GM23338 (cell line): ENCODE measurements around the gene RHOD. TPM values are rescaled to one million over a fixed set of nuclear protein-coding genes. Genes with fewer than 3 reads are reported as not detected.

Experiments used
- ATAC-seq: fragments of 200-7000 bp; cut with Tn5 transposase; 3 replicates; pipeline ENCODE4 v1.9.1; 2020
- DNase-seq: peaks from one replicate; pipeline ENCODE4 v3.0.0-alpha.2; 2015; ENCODE audit warnings: low spot score
- H2AFZ ChIP-seq: fragments of 200-600 bp; sonication (generic); 2 replicates; pipeline ENCODE4 v1.8.0; 2016; ENCODE audit warnings: antibody characterized with exemption, mild to moderate bottlenecking, moderate library complexity
- H3F3A ChIP-seq: fragments of 200-600 bp; sonication (generic); replicated peaks from 2 replicates; pipeline ENCODE4 v1.8.0; 2017; ENCODE audit warnings: antibody characterized with exemption, mixed run types, low read depth
- H3K27ac ChIP-seq: fragments of 200-600 bp; sonication (generic); 2 replicates; pipeline ENCODE4 v1.6.1; 2016; ENCODE audit warnings: low read depth
- H3K27me3 ChIP-seq: fragments of 200-600 bp; sonication (generic); 2 replicates; pipeline ENCODE4 v1.8.0; 2016; ENCODE audit warnings: mild to moderate bottlenecking, mixed run types, moderate library complexity; ENCODE audit not compliant: insufficient read depth
- H3K36me3 ChIP-seq: fragments of 200-600 bp; sonication (generic); 2 replicates; pipeline ENCODE4 v1.8.0; 2016; ENCODE audit warnings: mild to moderate bottlenecking; ENCODE audit not compliant: insufficient read depth
- H3K4me1 ChIP-seq: fragments of 200-600 bp; sonication (generic); 2 replicates; pipeline ENCODE4 v1.8.0; 2016; ENCODE audit warnings: mild to moderate bottlenecking, moderate library complexity; ENCODE audit not compliant: insufficient read depth
- H3K4me2 ChIP-seq: fragments of 200-600 bp; sonication (generic); 2 replicates; pipeline ENCODE4 v1.7.1; 2017; ENCODE audit warnings: mixed run types
- H3K4me3 ChIP-seq: fragments of 200-600 bp; sonication (generic); 2 replicates; pipeline ENCODE4 v1.6.1; 2016; ENCODE audit warnings: mixed run types
- H3K79me2 ChIP-seq: fragments of 200-600 bp; sonication (generic); replicated peaks from 2 replicates; pipeline ENCODE4 v1.8.0; 2017; ENCODE audit warnings: mild to moderate bottlenecking; ENCODE audit not compliant: insufficient read depth
- H3K9me2 ChIP-seq: fragments of 200-600 bp; sonication (generic); 2 replicates; pipeline ENCODE4 v1.8.0; 2017; ENCODE audit not compliant: insufficient read depth
- H4K20me1 ChIP-seq: fragments of 200-600 bp; sonication (generic); replicated peaks from 2 replicates; pipeline ENCODE4 v1.8.0; 2017; ENCODE audit warnings: mild to moderate bottlenecking; ENCODE audit not compliant: insufficient read depth
- H3K27ac Mint-ChIP-seq: 2 replicates; pipeline ENCODE4 v1.8.0; 2020; ENCODE audit warnings: inconsistent platforms, mild to moderate bottlenecking, moderate library complexity, mixed read lengths
- H3K27me3 Mint-ChIP-seq: 3 replicates; pipeline ENCODE4 v1.8.0; 2022; ENCODE audit warnings: low read depth, mild to moderate bottlenecking, moderate library complexity, mixed read lengths, inconsistent platforms; ENCODE audit not compliant: insufficient read depth, poor library complexity
- H3K36me3 Mint-ChIP-seq: 3 replicates; pipeline ENCODE4 v1.8.0; 2021; ENCODE audit warnings: low read depth, mild to moderate bottlenecking, inconsistent platforms, moderate library complexity, mixed read lengths
- H3K4me1 Mint-ChIP-seq: 3 replicates; pipeline ENCODE4 v1.8.0; 2020; ENCODE audit warnings: mild to moderate bottlenecking, inconsistent platforms, mixed read lengths
- H3K4me3 Mint-ChIP-seq: 3 replicates; pipeline ENCODE4 v1.8.0; 2021; ENCODE audit warnings: moderate library complexity, mild to moderate bottlenecking, inconsistent platforms, mixed read lengths
- H3K9me3 Mint-ChIP-seq: 3 replicates; pipeline ENCODE4 v1.8.0; 2020; ENCODE audit warnings: moderate library complexity, mild to moderate bottlenecking, inconsistent platforms, mixed read lengths
- CTCF ChIP-seq, 2 experiments: fragments of 200-600 bp in 1 of 2; sonication (generic) in 1 of 2; conservative IDR thresholded peaks; 2 replicates each; pipeline versions ENCODE4 v1.5.1 to v1.6.1; 2016 to 2017; ENCODE audit warnings: antibody characterized with exemption in 2 of 2, low read depth in 2 of 2, mild to moderate bottlenecking in 2 of 2, moderate library complexity in 1 of 2
- EZH2 ChIP-seq: fragments of 200-600 bp; sonication (generic); IDR thresholded peaks from one replicate; pipeline ENCODE4 v1.8.0; 2017; ENCODE audit warnings: antibody characterized with exemption, mild to moderate bottlenecking, low read depth; ENCODE audit not compliant: unreplicated experiment
- NANOG ChIP-seq: IDR thresholded peaks from 2 replicates; pipeline ENCODE4 v1.6.1; 2016; ENCODE audit warnings: antibody characterized with exemption, borderline replicate concordance
- POLR2AphosphoS5 ChIP-seq: IDR thresholded peaks from 2 replicates; pipeline ENCODE4 v1.6.1; 2016; ENCODE audit warnings: antibody characterized with exemption, low read depth
- REST ChIP-seq: IDR thresholded peaks from one replicate; pipeline ENCODE4 v1.6.1; 2018; ENCODE audit warnings: antibody characterized with exemption; ENCODE audit not compliant: unreplicated experiment
- polyA plus RNA-seq: library from polyadenylated mRNA; unstranded; fragments of >200 nt; fragmentation: Nextera tagmentation; extraction: Ambion mirVana; gene quantifications from 2 replicates; pipeline ENCODE4 v1.2.1, GENCODE V29; 2016
- total RNA-seq: library from RNA; depleted of rRNA; stranded (reverse); fragments of >200 nt; shearing (Covaris generic); gene quantifications from 2 replicates; pipeline ENCODE4 v1.2.3, GENCODE V29; 2014
- TF ChIP-seq, protein P1 (sequence below): IDR thresholded peaks from 2 replicates; pipeline ENCODE4 v1.6.1; 2016; ENCODE audit warnings: antibody characterized with exemption

Gene RHOD
- total and polyA plus RNA-seq, 2 experiments from 2014 or later = 13.8 to 16.2 TPM

- 0 out of 2 replicates have a peak, but pooled peaks cover 6% of the 10 kb centered on the region for H3F3A ChIP-seq
Observed at GRCh38 chr11:67029146-67029545, 27.5 kb upstream of the RHOD start.

More at GRCh38 chr11:67029146-67029545, 27.5 kb upstream of the RHOD start:
- H3K27me3 Mint-ChIP-seq = peaks cover 29% of the 10 kb centered on the region
- no peak for TF ChIP-seq POLR2AphosphoS5
- no peak for TF ChIP-seq NANOG
- TF ChIP-seq EZH2 = no peak
- TF ChIP-seq REST = no peak
- TF ChIP-seq CTCF (conservative IDR thresholded peaks at IDR 0.05; ENCODE audit: low read depth in 2 of 2) = no peak
- TF ChIP-seq, protein P1, sequence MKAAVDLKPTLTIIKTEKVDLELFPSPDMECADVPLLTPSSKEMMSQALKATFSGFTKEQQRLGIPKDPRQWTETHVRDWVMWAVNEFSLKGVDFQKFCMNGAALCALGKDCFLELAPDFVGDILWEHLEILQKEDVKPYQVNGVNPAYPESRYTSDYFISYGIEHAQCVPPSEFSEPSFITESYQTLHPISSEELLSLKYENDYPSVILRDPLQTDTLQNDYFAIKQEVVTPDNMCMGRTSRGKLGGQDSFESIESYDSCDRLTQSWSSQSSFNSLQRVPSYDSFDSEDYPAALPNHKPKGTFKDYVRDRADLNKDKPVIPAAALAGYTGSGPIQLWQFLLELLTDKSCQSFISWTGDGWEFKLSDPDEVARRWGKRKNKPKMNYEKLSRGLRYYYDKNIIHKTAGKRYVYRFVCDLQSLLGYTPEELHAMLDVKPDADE = no peak
- no peaks in the 10 kb centered on the region for H3K79me2 ChIP-seq
- no peak overlapping the region for H3K27ac Mint-ChIP-seq
- H3K36me3 Mint-ChIP-seq = no peaks in the 10 kb centered on the region
- H3K4me1 Mint-ChIP-seq = peaks cover 28% of the 10 kb centered on the region
- no peak overlapping the region for H3K27ac ChIP-seq
- H2AFZ ChIP-seq = no peak overlapping the region
- no peaks in the 10 kb centered on the region for H3K9me2 ChIP-seq
- no peak overlapping the region for H3K4me3 ChIP-seq
- H3K4me3 Mint-ChIP-seq = no peak overlapping the region
- H3K4me2 ChIP-seq = 0 out of 2 replicates have a peak overlapping the region, but pooled peaks have one; percentile 26
- no peaks in the 10 kb centered on the region for H3K36me3 ChIP-seq
- H4K20me1 ChIP-seq = no peaks in the 10 kb centered on the region
- H3K9me3 Mint-ChIP-seq = no peaks in the 10 kb centered on the region
- no peak for ATAC-seq
- DNase-seq = no peak
- peaks cover 15% of the 10 kb centered on the region; the same call in 1 of the 2 replicates for H3K4me1 ChIP-seq
- H3K27me3 ChIP-seq = peaks cover 14% of the 10 kb centered on the region
